Liver (tissue), 9 donors: ENCODE measurements around the gene MTA3. TPM values are rescaled to one million over a fixed set of nuclear protein-coding genes. Genes with fewer than 3 reads are reported as not detected.

Experiments
- DNase-seq: peaks from one replicate; pipeline ENCODE4 v3.0.0-alpha.2; 2017; ENCODE audit warnings: low spot score
- H3K27ac ChIP-seq, 2 donors: one replicate each; pipeline ENCODE4 v1.7.0; 2013; ENCODE audit warnings: inconsistent platforms in 2 of 2, low read length in 2 of 2, control low read depth in 1 of 2, low read depth in 1 of 2, mild to moderate bottlenecking in 1 of 2
- H3K27me3 ChIP-seq, 4 donors: one replicate each; pipeline versions ENCODE4 v1.6.1 to v1.7.0; 2013; ENCODE audit warnings: low read length in 3 of 4, inconsistent platforms in 1 of 4, mild to moderate bottlenecking in 1 of 4, moderate library complexity in 1 of 4; ENCODE audit not compliant: control insufficient read depth in 4 of 4, insufficient read depth in 4 of 4
- H3K36me3 ChIP-seq, 4 donors: one replicate each; pipeline versions ENCODE4 v1.6.1 to v1.7.0; 2013; ENCODE audit warnings: low read length in 3 of 4, mild to moderate bottlenecking in 3 of 4, low read depth in 1 of 4, moderate library complexity in 1 of 4; ENCODE audit not compliant: control insufficient read depth in 4 of 4, insufficient read depth in 3 of 4
- H3K4me1 ChIP-seq, 4 donors: one replicate each; pipeline versions ENCODE4 v1.6.1 to v1.7.0; 2013; ENCODE audit warnings: low read length in 3 of 4, mild to moderate bottlenecking in 3 of 4, moderate library complexity in 1 of 4; ENCODE audit not compliant: control insufficient read depth in 4 of 4, insufficient read depth in 4 of 4
- H3K4me3 ChIP-seq, 3 donors: one replicate each; pipeline versions ENCODE4 v1.6.1 to v1.7.0; 2013; ENCODE audit warnings: low read length in 3 of 3, control low read depth in 1 of 3, low read depth in 1 of 3, mild to moderate bottlenecking in 1 of 3
- H3K9ac ChIP-seq, 2 donors: one replicate each; pipeline ENCODE4 v1.7.0; 2013; ENCODE audit warnings: low read length in 2 of 2, mild to moderate bottlenecking in 2 of 2, moderate library complexity in 2 of 2, control low read depth in 1 of 2, low read depth in 1 of 2
- H3K9me3 ChIP-seq, 4 donors: one replicate each; pipeline versions ENCODE4 v1.6.1 to v1.7.0; 2013; ENCODE audit warnings: low read length in 3 of 4; ENCODE audit not compliant: control insufficient read depth in 4 of 4
- CTCF ChIP-seq: fragments of 150-350 bp; IDR thresholded peaks from 2 replicates; pipeline ENCODE4 v1.5.1; 2017; ENCODE audit warnings: improper control_type of control experiment, low read depth, low read length; ENCODE audit not compliant: missing input control
- EGR1 ChIP-seq, 2 donors: IDR thresholded peaks; 2 replicates each; pipeline ENCODE4 v1.6.1; 2016 to 2018; ENCODE audit warnings: antibody characterized with exemption in 2 of 2, low read depth in 2 of 2
- FOXA1 ChIP-seq: IDR thresholded peaks from 2 replicates; pipeline ENCODE4 v1.6.1; 2016; ENCODE audit warnings: antibody characterized with exemption
- GABPA ChIP-seq, 2 donors: IDR thresholded peaks in 1 of 2; conservative IDR thresholded peaks in 1 of 2; 2 replicates each; pipeline ENCODE4 v1.6.1; 2016; ENCODE audit warnings: antibody characterized with exemption in 2 of 2, mild to moderate bottlenecking in 1 of 2, moderate library complexity in 1 of 2
- HNF4A ChIP-seq, 2 donors: conservative IDR thresholded peaks; 2 replicates each; pipeline ENCODE4 v1.6.1; 2016; ENCODE audit warnings: antibody characterized with exemption in 2 of 2, mild to moderate bottlenecking in 2 of 2
- JUND ChIP-seq, 2 donors: IDR thresholded peaks; 2 replicates each; pipeline ENCODE4 v1.6.1; 2016; ENCODE audit warnings: antibody characterized with exemption in 2 of 2
- MAX ChIP-seq: IDR thresholded peaks from 2 replicates; pipeline ENCODE4 v1.6.1; 2016; ENCODE audit warnings: antibody characterized with exemption
- NR2F2 ChIP-seq: IDR thresholded peaks from 2 replicates; pipeline ENCODE4 v1.6.1; 2016; ENCODE audit warnings: antibody characterized with exemption
- RAD21 ChIP-seq, 2 donors: IDR thresholded peaks; 2 replicates each; pipeline ENCODE4 v1.6.1; 2016; ENCODE audit warnings: antibody characterized with exemption in 2 of 2, mild to moderate bottlenecking in 2 of 2
- REST ChIP-seq: IDR thresholded peaks from 2 replicates; pipeline ENCODE4 v1.6.1; 2016; ENCODE audit warnings: antibody characterized with exemption, mild to moderate bottlenecking
- SP1 ChIP-seq: IDR thresholded peaks from 2 replicates; pipeline ENCODE4 v1.6.1; 2018; ENCODE audit warnings: antibody characterized with exemption, mild to moderate bottlenecking
- TAF1 ChIP-seq: conservative IDR thresholded peaks from 2 replicates; pipeline ENCODE4 v1.6.1; 2016; ENCODE audit warnings: antibody characterized with exemption, mild to moderate bottlenecking
- YY1 ChIP-seq: IDR thresholded peaks from 2 replicates; pipeline ENCODE4 v1.6.1; 2016; ENCODE audit warnings: antibody characterized with exemption, mild to moderate bottlenecking
- ZBTB33 ChIP-seq: IDR thresholded peaks from 2 replicates; pipeline ENCODE4 v1.6.1; 2016; ENCODE audit warnings: antibody characterized with exemption
- WGBS: extraction: QIAGEN DNeasy Blood & Tissue Kit; methylation state at CpG from one replicate; pipeline ENCODE4 v1.1.7; 2013; 5-methylcytosine and 5-hydroxymethylcytosine counted together
- polyA plus RNA-seq, 2 donors: library from polyadenylated mRNA; stranded (reverse) in 1 of 2; unstranded in 1 of 2; fragments of 200-250 nt in 1 of 2; fragments of >200 nt in 1 of 2; fragmentation: Nextera tagmentation in 1 of 2; extraction: Ambion mirVana in 1 of 2; gene quantifications; one replicate each; pipeline versions ENCODE4 v1.2.1 to v1.2.3, GENCODE V29; 2013 to 2015
- total RNA-seq, 2 donors: library from RNA; depleted of rRNA; stranded (reverse); fragments of >200 nt; gene quantifications; one replicate each; pipeline ENCODE4 v1.2.3, GENCODE V29; 2014
- donor health status: healthy.
- donor health status: healthy.
- donor health status: healthy.
- donor health status: healthy.
- donor health status: healthy.

MTA3 gene
- total and polyA plus RNA-seq, 4 donors, result 5.5 to 10.3 (median 6.8) TPM

GRCh38 chr2:42758751-42759150 is 190.3 kb downstream of the MTA3 start (continued):
- no peak for TF ChIP-seq REST
- TF ChIP-seq TAF1, result no peak
- TF ChIP-seq EGR1 (IDR thresholded peaks at IDR 0.05; ENCODE audit: low read depth in 2 of 2), result no peak
- TF ChIP-seq MAX, result no peak

- no peak overlapping the region for H3K27ac ChIP-seq
- no peaks in the 10 kb centered on the region for H3K9me3 ChIP-seq
- TF ChIP-seq RAD21 (IDR thresholded peaks at IDR 0.05) (no peak), JUND (IDR thresholded peaks at IDR 0.05) (no peak), SP1 (no peak), NR2F2 (no peak), MAX (no peak), REST (no peak), TAF1 (no peak), CTCF (no peak), HNF4A (conservative IDR thresholded peaks at IDR 0.05) (no peak), ZBTB33 (no peak), YY1 (no peak), GABPA (IDR thresholded peaks at IDR 0.05 in 1 of 2, conservative IDR thresholded peaks at IDR 0.05 in 1 of 2) (no peak), FOXA1 (no peak)
- 91% methylated on average over 9 of the region's 9 CpGs for WGBS
- no peaks in the 10 kb centered on the region for H3K27me3 ChIP-seq
- no peak overlapping the region for H3K4me3 ChIP-seq
- peaks cover 0 to 4% (median under 1%) of the 10 kb centered on the region in 4 donors for H3K4me1 ChIP-seq
- no peaks in the 10 kb centered on the region for H3K36me3 ChIP-seq
- H3K9ac ChIP-seq, result no peak overlapping the region
- no peak for DNase-seq
Observed at GRCh38 chr2:42761554-42761953, 193.1 kb downstream of the MTA3 start.
